IMR-90 (cell line): Measurements from ENCODE around the gene RUNX1. TPM values are rescaled to one million over a fixed set of nuclear protein-coding genes. Genes with fewer than 3 reads are reported as not detected.

ENCODE experiments used
- ATAC-seq: fragments of 200-7000 bp; cut with Tn5 transposase; 2 replicates; pipeline ENCODE4 v1.9.1; 2020; ENCODE audit warnings: low read depth, mild to moderate bottlenecking, moderate library complexity
- BruUV-seq: library from RNA; stranded (reverse); fragments of 400-500 nt; replicated peaks from 2 replicates; lab custom pipeline; 2021; lab: Mats Ljungman, UMichigan
- CTCF ChIA-PET: fragments of 300-600 bp; formaldehyde crosslinking; extraction: SDS; loops from one replicate; lab custom pipeline; 2021; ENCODE audit warnings: antibody characterized with exemption; lab: Yijun Ruan, JAX
- POLR2A ChIA-PET: fragments of 300-600 bp; sonication (Branson Sonifier 250); formaldehyde crosslinking; loops from one replicate; lab custom pipeline; 2022; ENCODE audit warnings: antibody characterized with exemption; ENCODE audit not compliant: unreplicated experiment; lab: Charles Lee
- DNase-seq: peaks from one replicate; pipeline ENCODE4 v3.0.0; 2013
- H2AFZ ChIP-seq: replicated peaks from 2 replicates; pipeline ENCODE3; 2013; ENCODE audit warnings: low read length, mild to moderate bottlenecking; ENCODE audit not compliant: poor library complexity
- H2AK5ac ChIP-seq: 2 replicates; pipeline ENCODE4 v1.6.1; 2013; ENCODE audit warnings: low read depth, low read length, inconsistent platforms
- H2AK9ac ChIP-seq: replicated peaks from 2 replicates; pipeline ENCODE3; 2013; ENCODE audit warnings: mild to moderate bottlenecking, low read depth, low read length, moderate library complexity; ENCODE audit not compliant: poor library complexity
- H2BK120ac ChIP-seq: 2 replicates; pipeline ENCODE4 v1.6.1; 2013; ENCODE audit warnings: low read depth, low read length, inconsistent platforms
- H2BK15ac ChIP-seq: 3 replicates; pipeline ENCODE4 v1.6.1; 2013; ENCODE audit warnings: low read depth, low read length, inconsistent platforms
- H2BK20ac ChIP-seq: 2 replicates; pipeline ENCODE4 v1.6.1; 2013; ENCODE audit warnings: low read depth, mild to moderate bottlenecking, inconsistent platforms, low read length, moderate library complexity
- H2BK5ac ChIP-seq: 2 replicates; pipeline ENCODE4 v1.6.1; 2013; ENCODE audit warnings: mild to moderate bottlenecking, low read depth, low read length, inconsistent platforms; ENCODE audit not compliant: poor library complexity, severe bottlenecking
- H3K14ac ChIP-seq: replicated peaks from 2 replicates; pipeline ENCODE4 v1.6.1; 2013; ENCODE audit warnings: low read depth, low read length, inconsistent platforms
- H3K18ac ChIP-seq: 2 replicates; pipeline ENCODE4 v1.6.1; 2013; ENCODE audit warnings: low read depth, low read length, control low read depth
- H3K23ac ChIP-seq: 2 replicates; pipeline ENCODE4 v1.6.1; 2013; ENCODE audit warnings: low read depth, low read length, inconsistent platforms
- H3K27ac ChIP-seq: 2 replicates; pipeline ENCODE4 v1.5.1; 2013; ENCODE audit warnings: mild to moderate bottlenecking, control low read depth, low read length; ENCODE audit not compliant: insufficient read depth
- H3K27me3 ChIP-seq: 2 replicates; pipeline ENCODE4 v1.6.1; 2013; ENCODE audit warnings: low read length; ENCODE audit not compliant: control insufficient read depth, insufficient read depth
- H3K36me3 ChIP-seq: 2 replicates; pipeline ENCODE4 v1.6.1; 2013; ENCODE audit warnings: low read length, mixed read lengths; ENCODE audit not compliant: control insufficient read depth, insufficient read depth
- H3K4ac ChIP-seq: 2 replicates; pipeline ENCODE4 v1.6.1; 2013; ENCODE audit warnings: low read depth, low read length, inconsistent platforms
- H3K4me1 ChIP-seq: 2 replicates; pipeline ENCODE4 v1.6.1; 2013; ENCODE audit warnings: low read length, mixed read lengths; ENCODE audit not compliant: control insufficient read depth, insufficient read depth
- H3K4me2 ChIP-seq: 2 replicates; pipeline ENCODE4 v1.6.1; 2013; ENCODE audit warnings: low read depth, mild to moderate bottlenecking, control low read depth, low read length, moderate library complexity
- H3K4me3 ChIP-seq: 2 replicates; pipeline ENCODE4 v1.5.1; 2013; ENCODE audit warnings: low read depth, mild to moderate bottlenecking, control low read depth, low read length, moderate library complexity; ENCODE audit not compliant: insufficient read depth
- H3K56ac ChIP-seq: 2 replicates; pipeline ENCODE4 v1.6.1; 2013; ENCODE audit warnings: low read length, inconsistent platforms; ENCODE audit not compliant: insufficient read depth; ENCODE audit errors: extremely low read depth
- H3K79me1 ChIP-seq, 2 experiments: 2 replicates each; pipeline ENCODE4 v1.6.1; 2013; ENCODE audit warnings: low read length in 2 of 2, inconsistent platforms in 1 of 2, low read depth in 1 of 2
- H3K9ac ChIP-seq: 2 replicates; pipeline ENCODE4 v1.6.1; 2013; ENCODE audit warnings: low read depth, low read length, control low read depth
- H3K9me1 ChIP-seq: 2 replicates; pipeline ENCODE4 v1.6.1; 2013; ENCODE audit warnings: low read length, inconsistent platforms; ENCODE audit not compliant: insufficient read depth
- H3K9me3 ChIP-seq: 2 replicates; pipeline ENCODE4 v1.6.1; 2013; ENCODE audit warnings: low read length; ENCODE audit not compliant: control insufficient read depth, insufficient read depth
- H4K20me1 ChIP-seq: 2 replicates; pipeline ENCODE4 v1.6.1; 2013; ENCODE audit warnings: low read length, inconsistent platforms; ENCODE audit not compliant: insufficient read depth
- H4K5ac ChIP-seq: 2 replicates; pipeline ENCODE4 v1.6.1; 2013; ENCODE audit warnings: mild to moderate bottlenecking, low read depth, low read length, control low read depth
- H4K8ac ChIP-seq, 2 experiments: 2 replicates each; pipeline ENCODE4 v1.6.1; 2013; ENCODE audit warnings: low read depth in 2 of 2, low read length in 2 of 2, control low read depth in 1 of 2, inconsistent platforms in 1 of 2
- H4K91ac ChIP-seq: 2 replicates; pipeline ENCODE4 v1.6.1; 2013; ENCODE audit warnings: low read depth, low read length, inconsistent platforms; ENCODE audit not compliant: insufficient read depth
- SMC3 ChIP-seq: fragments of 150-350 bp; IDR thresholded peaks from 2 replicates; pipeline ENCODE4 v1.6.1; 2016; ENCODE audit warnings: low read depth, mild to moderate bottlenecking, antibody characterized with exemption, low read length, moderate library complexity
- WGBS, 2 experiments: methylation state at CpG; one replicate each; pipeline versions ENCODE4 v1.1.5 to v1.1.7; 2013; ENCODE audit warnings: missing lambda C conversion rate in 2 of 2; ENCODE audit not compliant: insufficient read length in 1 of 2; ENCODE audit errors: extremely low coverage in 2 of 2; 5-methylcytosine and 5-hydroxymethylcytosine counted together
- dilution Hi-C: fragments of 300-500 bp; cut with HindIII; formaldehyde crosslinking; loops from one replicate; pipeline ENCODE4 v1.14.3; 2018; ENCODE audit warnings: low sequenced_read_pairs; ENCODE audit not compliant: unreplicated experiment
- in situ Hi-C: fragments of 300-500 bp; cut with MboI; formaldehyde crosslinking; loops from 3 replicates; pipeline ENCODE4 v1.14.3; 2019; ENCODE audit warnings: low sequenced_read_pairs, inconsistent platforms, mixed read lengths
- intact Hi-C: fragments of 100-400 bp; cut with micrococcal nuclease; formaldehyde crosslinking; loops from 2 replicates; pipeline ENCODE4 v1.10.0; 2022
- polyA plus RNA-seq, 3 experiments: library from polyadenylated mRNA; depleted of rRNA; stranded (reverse); fragments of >200 nt; gene quantifications; 2 replicates each; pipeline ENCODE4 v1.2.3, GENCODE V29; 2012; ENCODE audit warnings: low replicate concordance in 1 of 3
- total RNA-seq: library from RNA; depleted of rRNA; stranded (reverse); fragments of >200 nt; gene quantifications from 2 replicates; pipeline ENCODE4 v1.2.3, GENCODE V29; 2012

The RUNX1 gene
- total and polyA plus RNA-seq, 2 of the 4 experiments (the other 2 are of a cell fraction) = 34.5 to 56.5 TPM

DNA sequence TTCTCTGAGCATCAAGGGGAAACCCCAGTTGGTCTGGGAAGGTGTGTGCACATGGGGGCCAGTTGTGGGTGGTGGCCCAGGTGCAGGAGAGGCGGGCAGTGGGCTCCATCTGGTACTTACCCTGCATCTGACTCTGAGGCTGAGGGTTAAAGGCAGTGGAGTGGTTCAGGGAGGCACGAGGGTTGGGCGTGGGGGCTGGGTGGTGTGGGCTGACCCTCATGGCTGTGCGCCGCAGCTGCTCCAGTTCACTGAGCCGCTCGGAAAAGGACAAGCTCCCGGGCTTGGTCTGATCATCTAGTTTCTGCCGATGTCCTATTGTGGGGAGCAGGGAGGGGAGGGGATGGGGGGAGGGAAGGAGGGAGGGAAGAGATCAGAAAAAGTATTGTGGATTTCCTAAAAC is 214.8 kb downstream of the RUNX1 start:
- Histone ChIP-seq H3K56ac (no peak overlapping the region), H3K23ac (no peak overlapping the region), H3K9me3 (no peaks in the 10 kb centered on the region), H3K4me3 (no peak overlapping the region), H3K9ac (no peak overlapping the region), H4K20me1 (peaks cover 51% of the 10 kb centered on the region), H3K18ac (no peak overlapping the region; the same call in 1 of the 2 replicates), H2BK15ac (no peak overlapping the region), H3K27me3 (no peaks in the 10 kb centered on the region), H3K79me1 (peaks cover 46 to 86% of the 10 kb centered on the region in 2 experiments), H2BK5ac (peak overlapping the region; percentile 64), H4K5ac (no peak overlapping the region), H2AFZ (no peak overlapping the region), H3K4ac (peak overlapping the region; percentile 89), H3K9me1 (peaks cover 24% of the 10 kb centered on the region), H3K14ac (no peak overlapping the region; the same call in 1 of the 2 replicates), H4K8ac (no peak overlapping the region), H3K4me1 (peaks cover 24% of the 10 kb centered on the region), H3K36me3 (peaks cover 35% of the 10 kb centered on the region), H4K91ac (no peak overlapping the region; the same call in 1 of the 2 replicates), H2AK5ac (peak overlapping the region; percentile 83), H2BK20ac (no peak overlapping the region), H2AK9ac (no peak overlapping the region), H2BK120ac (peak overlapping the region; percentile 75; the same call in 1 of the 2 replicates), H3K27ac (peak overlapping the region; percentile 47), H3K4me2 (no peak overlapping the region)
- ChIA-PET POLR2A (no interaction called here), CTCF (interaction anchor here (1.3 kb wide), 1 partner anchor 141 kb away, joined by 3 read pairs; no protein-coding TSS in a partner anchor)
- dilution Hi-C loops = no loop called here
- DNase-seq (no peak), ATAC-seq (no peak)
- intact Hi-C loops = no loop called here
- WGBS, 2 experiments = 92% methylated on average over 2 of the region's 9 CpGs; no CpG with 5 or more reads in 1 of the 2 experiments
- in situ Hi-C loops = no loop called here
- TF ChIP-seq SMC3 = no peak
- BruUV-seq = no TSS peak
